ENCODE results near the gene RPL19. TPM values are rescaled to one million over a fixed set of nuclear protein-coding genes. Genes with fewer than 3 reads are reported as not detected.

RPL19 gene
- total and polyA plus RNA-seq, 2 experiments from 2014 or later, result 806 to 1,924 TPM

DNA sequence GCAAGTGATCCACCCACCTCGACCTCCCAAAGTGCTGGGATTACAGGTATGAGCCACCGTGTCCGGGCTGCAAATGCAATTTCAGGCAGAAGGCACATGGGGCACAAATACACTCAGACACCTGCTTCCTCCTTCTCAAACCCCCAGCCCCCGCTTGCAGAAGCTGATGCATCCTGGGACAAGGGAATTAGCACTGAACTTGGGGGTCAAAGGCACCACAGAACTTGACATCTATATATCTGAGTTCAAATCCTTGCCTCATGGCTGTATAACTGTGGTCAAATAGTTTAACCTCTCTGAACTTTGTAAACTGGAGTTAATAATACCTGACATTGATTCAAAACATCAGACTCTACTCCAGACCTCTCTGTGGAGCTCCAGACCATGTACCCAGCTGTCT is 30.0 kb upstream of the RPL19 start:
- TF ChIP-seq, protein P1, sequence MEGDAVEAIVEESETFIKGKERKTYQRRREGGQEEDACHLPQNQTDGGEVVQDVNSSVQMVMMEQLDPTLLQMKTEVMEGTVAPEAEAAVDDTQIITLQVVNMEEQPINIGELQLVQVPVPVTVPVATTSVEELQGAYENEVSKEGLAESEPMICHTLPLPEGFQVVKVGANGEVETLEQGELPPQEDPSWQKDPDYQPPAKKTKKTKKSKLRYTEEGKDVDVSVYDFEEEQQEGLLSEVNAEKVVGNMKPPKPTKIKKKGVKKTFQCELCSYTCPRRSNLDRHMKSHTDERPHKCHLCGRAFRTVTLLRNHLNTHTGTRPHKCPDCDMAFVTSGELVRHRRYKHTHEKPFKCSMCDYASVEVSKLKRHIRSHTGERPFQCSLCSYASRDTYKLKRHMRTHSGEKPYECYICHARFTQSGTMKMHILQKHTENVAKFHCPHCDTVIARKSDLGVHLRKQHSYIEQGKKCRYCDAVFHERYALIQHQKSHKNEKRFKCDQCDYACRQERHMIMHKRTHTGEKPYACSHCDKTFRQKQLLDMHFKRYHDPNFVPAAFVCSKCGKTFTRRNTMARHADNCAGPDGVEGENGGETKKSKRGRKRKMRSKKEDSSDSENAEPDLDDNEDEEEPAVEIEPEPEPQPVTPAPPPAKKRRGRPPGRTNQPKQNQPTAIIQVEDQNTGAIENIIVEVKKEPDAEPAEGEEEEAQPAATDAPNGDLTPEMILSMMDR (IDR thresholded peaks at IDR 0.05; ENCODE audit: poor library complexity), result no peak
- TF ChIP-seq EZH2phosphoT487 (IDR thresholded peaks at IDR 0.05; ENCODE audit: low read depth, severe bottlenecking, unreplicated experiment) (no peak), EZH2 (IDR thresholded peaks at IDR 0.05; ENCODE audit: borderline replicate concordance) (no peak)
- WGBS (ENCODE audit: low lambda C conversion rate, missing lambda C conversion rate), result 90% methylated on average over 4 of the region's 4 CpGs
- Histone ChIP-seq H3K27ac (no peak overlapping the region), H3K36me3 (replicated peaks; ENCODE audit: insufficient read depth, low read depth) (no peaks in the 10 kb centered on the region), H3K4me2 (no peak overlapping the region), H3K4me1 (ENCODE audit: insufficient read depth) (no peaks in the 10 kb centered on the region), H4K20me1 (ENCODE audit: insufficient read depth, poor library complexity, severe bottlenecking) (no peaks in the 10 kb centered on the region), H3K4me3 (no peak overlapping the region), H3K79me2 (no peaks in the 10 kb centered on the region), H3K9me3 (ENCODE audit: low read depth) (no peaks in the 10 kb centered on the region), H3K9me2 (replicated peaks; ENCODE audit: insufficient read depth) (no peaks in the 10 kb centered on the region), H2AFZ (no peak overlapping the region), H3K27me3 (peaks cover 13% of the 10 kb centered on the region)
- no peak for DNase-seq (ENCODE audit: low spot score)

- peaks cover 9% of the 10 kb centered on the region for H3K27me3 ChIP-seq
- H3K4me3 ChIP-seq, result no peak overlapping the region
- H3K36me3 ChIP-seq (replicated peaks; ENCODE audit: insufficient read depth, low read depth), result no peaks in the 10 kb centered on the region
- 88% methylated on average over 6 of the region's 6 CpGs for WGBS (ENCODE audit: low lambda C conversion rate, missing lambda C conversion rate)
- H3K4me1 ChIP-seq (ENCODE audit: insufficient read depth), result no peaks in the 10 kb centered on the region
- no peaks in the 10 kb centered on the region for H3K79me2 ChIP-seq
- no peak overlapping the region for H2AFZ ChIP-seq
- no peaks in the 10 kb centered on the region for H4K20me1 ChIP-seq (ENCODE audit: insufficient read depth, poor library complexity, severe bottlenecking)
- no peaks in the 10 kb centered on the region for H3K9me2 ChIP-seq (replicated peaks; ENCODE audit: insufficient read depth)
- TF ChIP-seq EZH2 (IDR thresholded peaks at IDR 0.05; ENCODE audit: borderline replicate concordance), result no peak
- TF ChIP-seq, protein P1 (IDR thresholded peaks at IDR 0.05; ENCODE audit: poor library complexity), result no peak
- TF ChIP-seq EZH2phosphoT487 (IDR thresholded peaks at IDR 0.05; ENCODE audit: low read depth, severe bottlenecking, unreplicated experiment), result no peak
- H3K27ac ChIP-seq, result no peak overlapping the region
- no peak for DNase-seq (ENCODE audit: low spot score)
- H3K4me2 ChIP-seq, result no peak overlapping the region
- no peaks in the 10 kb centered on the region for H3K9me3 ChIP-seq (ENCODE audit: low read depth)
Measured at GRCh38 chr17:39170558-39170957, 29.5 kb upstream of the RPL19 start.

- TF ChIP-seq EZH2phosphoT487 (IDR thresholded peaks at IDR 0.05; ENCODE audit: low read depth, severe bottlenecking, unreplicated experiment), result no peak
- TF ChIP-seq EZH2 (IDR thresholded peaks at IDR 0.05; ENCODE audit: borderline replicate concordance), result no peak
- TF ChIP-seq, protein P1 (IDR thresholded peaks at IDR 0.05; ENCODE audit: poor library complexity), result no peak
- no peaks in the 10 kb centered on the region for H4K20me1 ChIP-seq (ENCODE audit: insufficient read depth, poor library complexity, severe bottlenecking)
- WGBS (ENCODE audit: low lambda C conversion rate, missing lambda C conversion rate), result 89% methylated on average over 5 of the region's 5 CpGs
- H3K9me2 ChIP-seq (replicated peaks; ENCODE audit: insufficient read depth), result no peaks in the 10 kb centered on the region
- no peaks in the 10 kb centered on the region for H3K9me3 ChIP-seq (ENCODE audit: low read depth)
- H3K27me3 ChIP-seq, result no peaks in the 10 kb centered on the region
- DNase-seq (ENCODE audit: low spot score), result no peak
- no peaks in the 10 kb centered on the region for H3K79me2 ChIP-seq
- H3K4me2 ChIP-seq, result no peak overlapping the region
- H3K4me3 ChIP-seq, result no peak overlapping the region
- no peak overlapping the region for H2AFZ ChIP-seq
- no peaks in the 10 kb centered on the region for H3K4me1 ChIP-seq (ENCODE audit: insufficient read depth)
- H3K36me3 ChIP-seq (replicated peaks; ENCODE audit: insufficient read depth, low read depth), result no peaks in the 10 kb centered on the region
- H3K27ac ChIP-seq, result no peak overlapping the region
Measured at GRCh38 chr17:39171933-39172332, 28.1 kb upstream of the RPL19 start.

DNA sequence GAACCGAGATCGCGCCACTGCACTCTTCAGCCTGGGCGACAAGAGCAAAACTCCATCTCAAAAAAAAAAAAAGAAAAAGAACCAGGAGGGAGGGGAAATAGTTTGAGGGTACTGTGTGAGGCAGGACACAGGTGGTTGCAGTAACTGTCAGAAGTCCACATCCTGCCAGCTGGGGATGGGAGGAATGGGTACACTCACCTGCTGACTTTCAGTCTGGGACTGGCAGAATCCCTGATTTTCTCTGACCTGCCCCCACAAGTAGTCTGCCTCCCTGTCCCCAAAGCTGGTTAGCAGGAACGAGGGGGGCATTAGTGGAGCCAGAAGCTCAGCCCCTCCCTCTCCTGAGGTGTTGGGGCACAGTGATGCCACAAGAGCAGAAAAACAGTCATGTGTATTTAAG is 27.0 kb upstream of the RPL19 start:
- Histone ChIP-seq H3K36me3 (replicated peaks; ENCODE audit: insufficient read depth, low read depth) (no peaks in the 10 kb centered on the region), H3K9me2 (replicated peaks; ENCODE audit: insufficient read depth) (no peaks in the 10 kb centered on the region), H3K27me3 (no peaks in the 10 kb centered on the region), H2AFZ (no peak overlapping the region), H4K20me1 (ENCODE audit: insufficient read depth, poor library complexity, severe bottlenecking) (no peaks in the 10 kb centered on the region), H3K79me2 (no peaks in the 10 kb centered on the region), H3K4me2 (no peak overlapping the region), H3K4me1 (ENCODE audit: insufficient read depth) (no peaks in the 10 kb centered on the region), H3K9me3 (ENCODE audit: low read depth) (no peaks in the 10 kb centered on the region), H3K27ac (no peak overlapping the region), H3K4me3 (no peak overlapping the region)
- no peak for DNase-seq (ENCODE audit: low spot score)
- TF ChIP-seq, protein P1 (IDR thresholded peaks at IDR 0.05; ENCODE audit: poor library complexity), result no peak
- TF ChIP-seq EZH2 (IDR thresholded peaks at IDR 0.05; ENCODE audit: borderline replicate concordance), result no peak
- TF ChIP-seq EZH2phosphoT487 (IDR thresholded peaks at IDR 0.05; ENCODE audit: low read depth, severe bottlenecking, unreplicated experiment), result no peak
- WGBS (ENCODE audit: low lambda C conversion rate, missing lambda C conversion rate), result 96% methylated on average over 4 of the region's 5 CpGs
